T-helper 2 cell treated with Interferon-gamma antibody and Interleukin-4, amounts not matched to agents 5 μg/mL and 100 μg/mL, for 36 hours (primary cell): ENCODE measurements around the gene SST.
"Not testable (repeated sequence)": the region's sequence is repeated elsewhere in the genome, so short reads cannot be mapped to it uniquely, and the experiment has no call there.

ENCODE experiments used
- DNase-seq: peaks from one replicate; pipeline ENCODE4 v3.0.0; 2021; ENCODE audit warnings: low spot score
- H3K27ac Mint-ChIP-seq: one replicate; pipeline ENCODE4 v1.8.0; 2021; ENCODE audit warnings: mild to moderate bottlenecking, mixed read lengths
- H3K27me3 Mint-ChIP-seq: one replicate; pipeline ENCODE4 v1.8.0; 2021; ENCODE audit warnings: low read depth, mixed read lengths
- H3K36me3 Mint-ChIP-seq: one replicate; pipeline ENCODE4 v1.8.0; 2021; ENCODE audit warnings: low read depth, mixed read lengths
- H3K4me1 Mint-ChIP-seq: one replicate; pipeline ENCODE4 v1.8.0; 2021; ENCODE audit warnings: low read depth, mixed read lengths
- H3K4me3 Mint-ChIP-seq: one replicate; pipeline ENCODE4 v1.8.0; 2022; ENCODE audit warnings: mild to moderate bottlenecking, moderate library complexity, mixed read lengths
- H3K9me3 Mint-ChIP-seq: one replicate; pipeline ENCODE4 v1.8.0; 2021; ENCODE audit warnings: mixed read lengths

The SST gene

DNA sequence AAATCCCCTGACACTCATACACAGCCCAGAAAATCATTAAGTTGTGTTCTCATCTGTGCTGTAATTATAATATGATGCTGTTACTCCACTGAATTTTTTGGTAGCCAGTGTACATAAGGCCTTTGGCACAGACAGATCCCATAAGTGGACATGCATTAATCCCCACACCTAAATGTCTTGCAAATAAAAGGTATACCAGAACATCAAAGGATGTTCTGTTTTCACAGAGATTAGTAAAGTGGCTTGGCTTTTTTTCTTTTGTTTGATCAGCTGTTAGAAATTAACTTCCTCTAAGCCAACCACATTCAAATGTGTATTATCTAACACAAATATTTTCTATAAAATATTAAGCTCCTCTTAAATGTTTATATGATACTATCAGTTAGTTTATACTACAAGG lies 2.7 kb downstream of the SST start:
- no peak overlapping the region for H3K27ac Mint-ChIP-seq
- peaks cover 45% of the 10 kb centered on the region for H3K27me3 Mint-ChIP-seq
- no peaks in the 10 kb centered on the region for H3K9me3 Mint-ChIP-seq
- DNase-seq, result no peak
- no peaks in the 10 kb centered on the region for H3K36me3 Mint-ChIP-seq
- H3K4me3 Mint-ChIP-seq, result no peak overlapping the region
- H3K4me1 Mint-ChIP-seq, result no peaks in the 10 kb centered on the region

DNA sequence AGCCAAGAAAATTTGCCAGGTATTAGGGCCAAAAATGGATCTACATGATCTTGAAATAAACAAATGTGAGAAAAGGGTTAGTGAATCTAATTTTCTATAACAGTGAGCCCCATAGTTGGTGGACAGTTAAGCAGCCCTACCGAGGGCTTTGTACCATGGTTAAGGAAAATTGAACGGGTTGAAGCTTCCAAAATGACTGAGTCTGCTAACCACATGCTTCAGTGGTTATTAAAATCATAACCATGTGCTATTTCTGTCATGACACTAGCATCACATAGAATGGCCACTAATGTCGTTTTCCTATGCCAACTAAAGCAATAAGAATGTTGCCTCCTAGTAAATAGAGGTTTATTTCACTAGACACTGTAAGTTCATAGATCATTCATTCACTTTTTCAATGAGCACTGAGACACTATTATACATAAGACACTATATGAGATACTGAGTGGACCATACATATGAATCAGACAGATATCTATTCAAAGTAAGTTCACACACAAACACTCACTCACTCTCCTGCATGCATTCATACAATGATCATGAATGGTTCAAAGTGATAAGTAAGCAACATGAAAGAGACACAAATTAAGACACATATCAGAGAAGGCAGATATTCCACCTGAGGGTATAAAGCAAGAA lies 4.3 kb downstream of the SST start:
- H3K27ac Mint-ChIP-seq, result no peak overlapping the region
- peaks cover 33% of the 10 kb centered on the region for H3K27me3 Mint-ChIP-seq
- no peaks in the 10 kb centered on the region for H3K9me3 Mint-ChIP-seq
- no peaks in the 10 kb centered on the region for H3K4me1 Mint-ChIP-seq
- H3K4me3 Mint-ChIP-seq, result no peak overlapping the region
- DNase-seq, result no peak
- H3K36me3 Mint-ChIP-seq, result no peaks in the 10 kb centered on the region

DNA sequence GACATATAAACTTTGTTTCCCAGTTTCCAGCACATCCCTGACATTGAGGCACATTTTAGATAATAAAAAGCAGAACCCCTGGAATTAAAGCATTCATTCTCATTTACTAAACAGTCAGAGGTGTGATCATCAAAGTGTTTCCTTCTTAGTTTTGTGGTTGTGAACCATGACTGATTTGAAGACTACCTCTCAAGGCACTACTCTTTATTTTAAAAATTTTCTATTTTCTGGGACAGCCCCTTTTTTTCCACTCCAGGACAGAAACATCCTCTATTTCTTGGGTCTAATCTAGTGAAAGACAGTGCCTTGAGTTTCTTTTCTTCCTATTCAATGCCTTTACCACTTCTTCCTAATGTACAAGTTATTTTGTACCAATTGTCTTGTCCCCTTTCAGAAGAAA lies 5.2 kb downstream of the SST start:
- no peaks in the 10 kb centered on the region for H3K36me3 Mint-ChIP-seq
- H3K4me3 Mint-ChIP-seq, result no peak overlapping the region
- no peak overlapping the region for H3K27ac Mint-ChIP-seq
- no peaks in the 10 kb centered on the region for H3K4me1 Mint-ChIP-seq
- H3K27me3 Mint-ChIP-seq, result peaks cover 29% of the 10 kb centered on the region
- no peaks in the 10 kb centered on the region for H3K9me3 Mint-ChIP-seq
- DNase-seq, result no peak

DNA sequence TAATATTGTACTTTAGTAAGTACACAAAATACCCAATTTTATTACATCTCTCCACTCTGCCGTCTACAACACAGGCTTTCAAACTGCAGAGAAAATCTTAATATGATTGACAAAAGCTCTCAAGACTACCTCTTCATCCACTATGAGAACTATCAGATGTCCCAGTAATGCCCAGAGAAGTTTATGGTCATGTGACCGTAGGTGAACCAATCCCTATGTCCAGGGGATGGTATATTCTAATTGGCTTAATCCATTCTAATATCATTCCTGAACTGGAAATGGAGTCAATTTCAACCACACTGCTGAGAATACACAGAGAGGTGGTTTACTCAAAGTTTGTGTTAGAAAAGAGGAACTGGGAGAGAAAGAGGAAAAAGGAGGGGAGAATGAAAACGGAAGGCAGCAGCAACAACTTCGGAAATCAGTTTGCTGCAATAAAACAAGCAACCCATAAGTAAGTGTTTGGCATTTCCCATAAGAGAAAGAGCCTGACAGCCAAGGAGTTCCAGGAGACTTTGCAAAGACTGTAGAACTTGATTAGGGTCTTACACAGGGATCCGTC lies 7.3 kb downstream of the SST start:
- H3K27me3 Mint-ChIP-seq, result peaks cover 25% of the 10 kb centered on the region
- H3K9me3 Mint-ChIP-seq, result no peaks in the 10 kb centered on the region
- DNase-seq, result no peak
- H3K4me3 Mint-ChIP-seq, result no peak overlapping the region
- H3K4me1 Mint-ChIP-seq, result no peaks in the 10 kb centered on the region
- H3K27ac Mint-ChIP-seq, result no peak overlapping the region
- H3K36me3 Mint-ChIP-seq, result no peaks in the 10 kb centered on the region

DNA sequence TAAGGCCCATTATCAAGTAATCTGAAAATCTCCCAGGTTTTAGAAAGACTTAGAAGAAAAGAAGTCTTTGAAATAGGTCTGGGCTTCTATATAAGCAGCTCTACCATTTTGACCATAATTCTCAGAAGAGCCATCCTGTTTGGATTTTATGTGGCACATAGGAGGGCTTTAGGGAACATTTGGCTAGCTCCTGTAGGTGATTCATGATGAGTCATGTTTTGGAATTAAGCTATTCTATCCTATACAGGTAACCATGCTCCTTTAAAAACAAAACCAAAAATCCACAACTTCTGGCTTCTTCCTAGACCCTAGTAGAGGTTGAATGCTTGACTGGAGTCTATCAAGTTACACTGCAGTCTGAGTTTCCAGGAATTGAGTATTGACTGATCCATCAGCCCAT lies 8.9 kb downstream of the SST start:
- Mint-ChIP-seq H3K9me3 (no peaks in the 10 kb centered on the region), H3K27me3 (peaks cover 26% of the 10 kb centered on the region), H3K27ac (no peak overlapping the region), H3K4me1 (no peaks in the 10 kb centered on the region), H3K36me3 (no peaks in the 10 kb centered on the region), H3K4me3 (no peak overlapping the region)
- DNase-seq, result no peak

DNA sequence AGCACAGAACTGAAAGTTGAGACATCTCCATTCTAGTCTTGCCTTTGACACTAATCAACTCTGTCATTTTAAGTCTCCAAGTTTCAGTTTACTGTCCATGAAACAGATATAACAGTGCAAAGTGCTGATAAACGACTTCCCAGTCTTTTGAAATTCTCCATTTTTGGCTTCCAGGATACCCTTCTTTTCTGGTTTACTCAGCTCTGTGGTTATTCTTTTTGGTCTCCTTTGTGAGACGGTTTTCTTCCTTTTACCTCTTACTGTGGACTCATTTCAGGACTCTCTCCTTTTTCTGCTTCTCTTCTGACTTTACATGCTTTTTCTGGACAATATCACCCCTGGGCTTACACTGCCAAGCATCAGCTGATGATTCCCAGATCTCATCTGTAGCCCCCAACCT lies 18.9 kb downstream of the SST start:
- Mint-ChIP-seq H3K27ac (no peak overlapping the region), H3K4me1 (peaks cover 2% of the 10 kb centered on the region), H3K36me3 (no peaks in the 10 kb centered on the region), H3K9me3 (no peaks in the 10 kb centered on the region), H3K4me3 (no peak overlapping the region), H3K27me3 (peaks cover 30% of the 10 kb centered on the region)
- no peak for DNase-seq

DNA sequence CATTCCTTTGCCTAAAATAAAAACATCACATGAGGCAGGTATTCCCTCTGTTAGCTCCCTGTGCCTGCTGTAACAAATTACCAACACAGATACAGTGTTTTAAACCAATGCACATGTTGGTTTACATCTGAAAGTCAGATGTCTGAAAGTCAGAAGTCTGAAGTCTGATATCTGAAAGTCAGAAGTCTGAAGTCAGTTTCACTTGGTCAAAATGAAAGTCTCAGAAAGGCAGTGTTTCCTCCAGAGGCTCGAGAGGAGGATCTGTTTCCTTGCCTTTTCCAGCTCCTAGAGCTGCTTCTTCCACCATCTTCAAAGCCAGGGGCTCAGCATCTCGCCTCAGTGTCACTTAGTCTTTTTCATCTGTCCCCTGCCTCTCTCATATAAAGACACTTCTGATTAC lies 22.0 kb downstream of the SST start:
- H3K27ac Mint-ChIP-seq, result no peak overlapping the region
- H3K27me3 Mint-ChIP-seq, result peaks cover 27% of the 10 kb centered on the region
- H3K9me3 Mint-ChIP-seq, result no peaks in the 10 kb centered on the region
- peaks cover 2% of the 10 kb centered on the region for H3K4me1 Mint-ChIP-seq
- DNase-seq, result no peak
- no peaks in the 10 kb centered on the region for H3K36me3 Mint-ChIP-seq
- H3K4me3 Mint-ChIP-seq, result no peak overlapping the region

DNA sequence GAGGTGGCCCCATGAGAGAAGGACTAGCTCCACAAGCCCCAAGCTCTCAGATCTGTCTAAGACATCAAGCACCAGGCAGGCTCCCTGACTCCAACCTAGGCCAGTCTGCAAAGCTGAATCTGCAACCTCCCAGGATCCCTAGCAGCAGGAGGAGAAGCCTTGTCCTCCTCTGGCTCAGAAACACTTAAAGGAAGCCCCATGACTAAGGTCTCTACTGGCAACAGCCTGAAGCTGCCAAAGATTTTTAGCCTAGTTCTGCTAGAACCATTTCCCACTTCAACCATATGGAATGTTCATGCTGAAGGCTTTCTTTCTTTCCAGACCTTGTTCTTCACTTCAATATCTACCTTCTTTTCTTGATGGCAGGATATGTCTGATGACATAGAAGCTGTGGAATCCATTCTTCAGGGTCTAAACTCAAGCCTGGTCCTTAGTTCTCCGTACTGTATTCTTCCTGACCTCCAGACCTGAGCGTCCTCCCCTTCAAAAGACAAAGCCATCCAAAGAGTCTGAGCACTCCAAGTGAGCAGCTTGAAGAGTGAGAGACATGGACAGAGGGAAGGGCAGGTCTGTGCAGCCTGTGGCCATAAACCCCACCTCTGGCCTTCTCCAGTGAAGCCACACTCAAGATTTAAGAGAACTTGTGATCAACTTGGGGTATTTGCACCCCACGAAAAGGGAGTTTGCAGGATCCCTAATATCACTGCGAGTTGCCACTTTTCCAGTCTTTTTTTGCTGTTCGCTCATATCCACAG lies 23.1 kb downstream of the SST start:
- no peak for DNase-seq
- H3K4me1 Mint-ChIP-seq, result peaks cover 2% of the 10 kb centered on the region
- H3K4me3 Mint-ChIP-seq, result no peak overlapping the region
- no peaks in the 10 kb centered on the region for H3K36me3 Mint-ChIP-seq
- no peaks in the 10 kb centered on the region for H3K9me3 Mint-ChIP-seq
- no peak overlapping the region for H3K27ac Mint-ChIP-seq
- H3K27me3 Mint-ChIP-seq, result peaks cover 22% of the 10 kb centered on the region

DNA sequence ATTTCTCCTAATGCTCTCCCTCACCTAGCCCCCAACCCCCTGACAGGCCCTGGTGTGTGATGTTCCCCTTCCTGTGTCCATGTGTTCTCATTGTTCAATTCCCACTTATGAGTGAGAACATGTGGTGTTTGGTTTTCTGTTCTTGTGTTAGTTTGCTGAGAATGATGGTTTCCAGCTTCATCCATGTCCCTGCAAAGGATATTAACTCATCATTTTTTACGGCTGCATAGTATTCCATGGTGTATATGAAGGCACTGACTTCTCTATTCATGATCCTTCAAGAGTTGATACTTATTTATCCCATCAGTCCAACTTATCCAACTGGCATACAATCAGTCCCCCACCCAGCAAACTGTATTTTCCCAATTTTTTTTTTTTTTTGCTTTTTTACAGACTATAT lies 24.8 kb downstream of the SST start:
- not testable (repeated sequence) for H3K9me3 Mint-ChIP-seq, H3K27ac Mint-ChIP-seq, DNase-seq, H3K4me1 Mint-ChIP-seq, H3K4me3 Mint-ChIP-seq, H3K36me3 Mint-ChIP-seq
- H3K27me3 Mint-ChIP-seq, result peaks cover 20% of the 10 kb centered on the region

DNA sequence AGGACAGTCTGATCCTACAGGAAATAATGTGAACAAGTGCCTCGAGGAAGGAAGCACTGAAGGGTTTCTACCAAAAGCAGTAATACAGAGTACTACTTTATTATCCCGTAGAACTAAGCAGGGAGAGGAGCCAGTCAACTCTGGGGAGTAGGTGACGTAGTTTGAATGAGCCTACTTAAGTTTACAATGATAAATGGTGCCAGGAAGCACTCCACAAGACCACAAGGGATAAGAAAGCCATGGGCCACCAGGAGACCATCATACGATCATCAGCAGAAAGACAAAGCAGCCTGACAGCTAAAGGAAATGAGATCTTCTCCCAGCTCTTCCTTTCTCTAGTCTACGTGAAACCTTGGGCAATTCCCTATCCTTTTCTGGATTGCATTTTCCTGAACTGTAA lies 27.3 kb downstream of the SST start:
- Mint-ChIP-seq H3K27ac (no peak overlapping the region), H3K36me3 (no peaks in the 10 kb centered on the region), H3K27me3 (peaks cover 27% of the 10 kb centered on the region), H3K4me3 (no peak overlapping the region), H3K4me1 (no peaks in the 10 kb centered on the region), H3K9me3 (no peaks in the 10 kb centered on the region)
- no peak for DNase-seq

DNA sequence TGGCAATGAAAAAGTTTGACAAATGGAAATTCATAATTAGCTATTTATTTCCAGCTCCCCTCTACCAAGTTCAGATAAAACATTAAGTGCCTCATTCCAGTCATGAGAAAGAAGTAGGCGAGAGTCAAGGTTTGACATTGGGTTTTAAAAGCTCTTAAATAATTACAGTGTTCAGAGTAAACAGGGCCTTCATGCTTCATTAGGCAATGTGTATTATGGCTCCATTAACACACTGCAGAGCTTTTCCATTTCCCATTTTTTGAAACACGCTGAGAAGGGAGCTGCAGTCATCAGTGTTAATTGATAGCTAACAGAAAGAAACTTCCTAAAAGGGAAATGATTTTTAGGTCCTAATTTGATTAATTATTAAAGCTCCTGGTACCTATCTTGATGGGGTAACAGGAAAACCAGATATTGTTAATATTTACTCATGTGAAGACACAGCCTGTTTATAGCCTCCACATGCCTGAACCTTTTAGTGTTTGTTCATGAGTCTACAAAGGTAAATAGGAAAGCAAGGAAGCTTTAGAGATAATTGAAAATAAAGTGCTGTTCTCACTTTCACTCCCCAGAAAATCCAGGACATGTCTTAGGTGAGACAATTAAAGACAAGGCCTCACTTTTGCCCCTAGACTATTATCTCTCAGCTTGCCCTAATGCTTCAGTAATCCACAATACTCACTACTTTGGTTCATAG lies 28.7 kb downstream of the SST start:
- Mint-ChIP-seq H3K4me1 (no peaks in the 10 kb centered on the region), H3K9me3 (no peaks in the 10 kb centered on the region)

DNA sequence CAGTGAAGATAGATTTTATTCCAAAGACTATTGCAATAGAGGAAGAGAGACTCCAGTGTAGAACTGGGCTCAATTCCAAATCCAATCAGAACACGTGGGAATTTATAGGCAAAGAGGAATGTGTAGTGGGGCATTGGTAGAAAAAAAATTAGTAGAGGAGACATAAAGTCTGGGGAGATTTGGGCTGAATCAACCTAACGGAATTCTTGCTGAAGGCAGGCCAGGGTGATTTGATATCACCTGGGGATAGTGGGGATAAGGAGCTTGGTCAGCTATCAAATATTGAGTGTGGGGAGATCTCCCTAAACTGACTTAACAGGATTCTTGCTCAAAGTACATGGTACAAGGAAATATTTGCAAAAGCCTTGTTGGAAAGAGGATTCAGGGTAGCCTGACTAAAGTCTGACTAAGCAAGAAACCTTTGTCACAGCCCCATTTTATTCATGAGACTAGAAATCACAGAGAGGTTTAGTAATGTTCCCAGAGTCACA lies 29.6 kb downstream of the SST start:
- Mint-ChIP-seq H3K27me3 (peaks cover 28% of the 10 kb centered on the region), H3K27ac (no peak overlapping the region), H3K9me3 (no peaks in the 10 kb centered on the region), H3K4me1 (no peaks in the 10 kb centered on the region), H3K4me3 (no peak overlapping the region), H3K36me3 (no peaks in the 10 kb centered on the region)
- DNase-seq, result no peak

More for the DNA sequence above, 28.7 kb downstream of the SST start:
- Mint-ChIP-seq H3K36me3 (no peaks in the 10 kb centered on the region), H3K27ac (no peak overlapping the region), H3K27me3 (peaks cover 28% of the 10 kb centered on the region), H3K4me3 (no peak overlapping the region)
- no peak for DNase-seq

DNA sequence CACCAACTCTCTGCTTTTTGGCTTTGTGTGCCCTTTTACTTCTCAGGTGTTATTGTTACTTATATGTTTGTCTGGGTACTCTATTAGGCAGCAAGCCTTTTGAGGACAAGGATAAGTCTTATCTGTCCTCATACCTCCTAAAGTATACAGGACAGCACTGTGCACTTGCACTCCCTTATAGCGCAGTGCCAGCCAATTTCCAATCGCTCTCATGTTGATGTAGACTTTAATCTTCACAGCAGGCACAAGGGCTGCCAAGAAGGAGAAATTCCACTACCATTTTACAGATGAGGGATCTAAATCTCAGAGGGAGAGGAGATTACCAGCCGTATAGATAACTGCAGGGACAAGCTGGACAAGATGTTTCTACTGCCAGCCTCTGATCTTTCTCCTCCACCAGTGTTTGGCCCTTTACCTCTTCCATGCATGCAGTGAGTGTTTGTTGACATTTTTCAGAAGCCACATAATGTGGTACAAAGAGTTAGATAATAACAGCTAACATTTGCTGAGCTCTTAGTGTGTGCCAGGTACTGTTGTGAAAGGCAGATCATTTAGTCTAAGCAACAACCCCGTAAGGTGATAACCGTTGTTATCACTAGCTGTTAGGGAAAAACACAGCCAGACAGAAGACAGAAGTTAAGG lies 30.1 kb downstream of the SST start:
- H3K27me3 Mint-ChIP-seq, result peaks cover 26% of the 10 kb centered on the region
- no peak for DNase-seq
- H3K27ac Mint-ChIP-seq, result no peak overlapping the region
- H3K36me3 Mint-ChIP-seq, result no peaks in the 10 kb centered on the region
- no peaks in the 10 kb centered on the region for H3K4me1 Mint-ChIP-seq
- H3K9me3 Mint-ChIP-seq, result peaks cover 2% of the 10 kb centered on the region
- no peak overlapping the region for H3K4me3 Mint-ChIP-seq

DNA sequence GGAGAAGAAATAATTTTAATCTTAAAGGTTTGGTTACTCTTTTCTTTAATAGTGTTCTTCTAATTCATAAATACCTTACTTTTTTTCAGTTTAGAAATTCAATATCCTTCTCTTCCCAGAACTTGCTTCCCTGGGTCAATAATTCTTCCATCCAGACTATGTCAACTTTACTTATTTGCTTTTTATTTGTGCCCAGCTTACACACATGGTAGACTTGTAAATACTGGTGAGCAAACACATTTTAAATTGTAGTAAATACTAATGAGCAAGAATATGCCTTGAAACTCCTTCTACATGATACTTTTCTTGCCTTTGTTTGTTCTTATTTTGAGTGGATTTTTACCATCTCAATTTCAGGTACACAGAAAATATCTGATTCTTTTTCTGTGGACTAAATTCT lies 33.7 kb downstream of the SST start:
- H3K27ac Mint-ChIP-seq, result no peak overlapping the region
- no peak overlapping the region for H3K4me3 Mint-ChIP-seq
- H3K36me3 Mint-ChIP-seq, result no peaks in the 10 kb centered on the region
- DNase-seq, result no peak
- no peaks in the 10 kb centered on the region for H3K4me1 Mint-ChIP-seq
- peaks cover 3% of the 10 kb centered on the region for H3K9me3 Mint-ChIP-seq
- H3K27me3 Mint-ChIP-seq, result peaks cover 30% of the 10 kb centered on the region
